Right cardiac atrium (tissue), 5 donors: ENCODE data around the gene TMEM242. TPM values are rescaled to one million over a fixed set of nuclear protein-coding genes. Genes with fewer than 3 reads are reported as not detected.

ENCODE experiments used
- polyA plus RNA-seq: library from polyadenylated mRNA; stranded (reverse); fragments of 200-250 nt; gene quantifications from one replicate; pipeline ENCODE4 v1.2.3, GENCODE V29; 2013
- total RNA-seq, 4 donors: library from RNA; stranded (reverse); fragmentation: NEBNext Ultra II Directional; extraction: Animal tissue kit (Norgen Biotek cat#: 25700); gene quantifications; one replicate each; pipeline ENCODE4 v1.2.1, GENCODE V29; 2021
- donor health status: healthy with polysubstance abuse.
- donor health status: DM: no; HTN: yes; CAD: no.
- donor health status: DM: no; HTN: no; CAD: no.
- donor health status: DM: no; HTN: yes; CAD: no; lungs with severe emphysema.
- donor health status: DM: yes; HTN: yes; CAD: no.

The TMEM242 gene
- total and polyA plus RNA-seq, 5 donors: 11.5 to 14.8 (median 13.0) TPM

Other genes starting within 250 kb of the TMEM242 start
- 10 to 100 TPM; 10.6 to 22.1 (median 18.2) TPM for gene ZDHHC14, start 57.7 kb upstream of the TMEM242 start, total RNA-seq
- 20.2 TPM for gene ZDHHC14, start 57.7 kb upstream of the TMEM242 start, polyA plus RNA-seq